IMR-90 (cell line): ENCODE measurements around the gene FOXO6. TPM values are rescaled to one million over a fixed set of nuclear protein-coding genes. Genes with fewer than 3 reads are reported as not detected.

Source experiments
- ATAC-seq: fragments of 200-7000 bp; cut with Tn5 transposase; 2 replicates; pipeline ENCODE4 v1.9.1; 2020; ENCODE audit warnings: low read depth, mild to moderate bottlenecking, moderate library complexity
- BruUV-seq: library from RNA; stranded (reverse); fragments of 400-500 nt; replicated peaks from 2 replicates; lab custom pipeline; 2021; lab: Mats Ljungman, UMichigan
- CTCF ChIA-PET: fragments of 300-600 bp; formaldehyde crosslinking; extraction: SDS; loops from one replicate; lab custom pipeline; 2021; ENCODE audit warnings: antibody characterized with exemption; lab: Yijun Ruan, JAX
- POLR2A ChIA-PET: fragments of 300-600 bp; sonication (Branson Sonifier 250); formaldehyde crosslinking; loops from one replicate; lab custom pipeline; 2022; ENCODE audit warnings: antibody characterized with exemption; ENCODE audit not compliant: unreplicated experiment; lab: Charles Lee
- DNase-seq: peaks from one replicate; pipeline ENCODE4 v3.0.0; 2013
- H2AFZ ChIP-seq: replicated peaks from 2 replicates; pipeline ENCODE3; 2013; ENCODE audit warnings: low read length, mild to moderate bottlenecking; ENCODE audit not compliant: poor library complexity
- H2AK5ac ChIP-seq: 2 replicates; pipeline ENCODE4 v1.6.1; 2013; ENCODE audit warnings: low read depth, low read length, inconsistent platforms
- H2AK9ac ChIP-seq: replicated peaks from 2 replicates; pipeline ENCODE3; 2013; ENCODE audit warnings: mild to moderate bottlenecking, low read depth, low read length, moderate library complexity; ENCODE audit not compliant: poor library complexity
- H2BK120ac ChIP-seq: 2 replicates; pipeline ENCODE4 v1.6.1; 2013; ENCODE audit warnings: low read depth, low read length, inconsistent platforms
- H2BK15ac ChIP-seq: 3 replicates; pipeline ENCODE4 v1.6.1; 2013; ENCODE audit warnings: low read depth, low read length, inconsistent platforms
- H2BK20ac ChIP-seq: 2 replicates; pipeline ENCODE4 v1.6.1; 2013; ENCODE audit warnings: low read depth, mild to moderate bottlenecking, inconsistent platforms, low read length, moderate library complexity
- H2BK5ac ChIP-seq: 2 replicates; pipeline ENCODE4 v1.6.1; 2013; ENCODE audit warnings: mild to moderate bottlenecking, low read depth, low read length, inconsistent platforms; ENCODE audit not compliant: poor library complexity, severe bottlenecking
- H3K14ac ChIP-seq: replicated peaks from 2 replicates; pipeline ENCODE4 v1.6.1; 2013; ENCODE audit warnings: low read depth, low read length, inconsistent platforms
- H3K18ac ChIP-seq: 2 replicates; pipeline ENCODE4 v1.6.1; 2013; ENCODE audit warnings: low read depth, low read length, control low read depth
- H3K23ac ChIP-seq: 2 replicates; pipeline ENCODE4 v1.6.1; 2013; ENCODE audit warnings: low read depth, low read length, inconsistent platforms
- H3K27ac ChIP-seq: 2 replicates; pipeline ENCODE4 v1.5.1; 2013; ENCODE audit warnings: mild to moderate bottlenecking, control low read depth, low read length; ENCODE audit not compliant: insufficient read depth
- H3K27me3 ChIP-seq: 2 replicates; pipeline ENCODE4 v1.6.1; 2013; ENCODE audit warnings: low read length; ENCODE audit not compliant: control insufficient read depth, insufficient read depth
- H3K36me3 ChIP-seq: 2 replicates; pipeline ENCODE4 v1.6.1; 2013; ENCODE audit warnings: low read length, mixed read lengths; ENCODE audit not compliant: control insufficient read depth, insufficient read depth
- H3K4ac ChIP-seq: 2 replicates; pipeline ENCODE4 v1.6.1; 2013; ENCODE audit warnings: low read depth, low read length, inconsistent platforms
- H3K4me1 ChIP-seq: 2 replicates; pipeline ENCODE4 v1.6.1; 2013; ENCODE audit warnings: low read length, mixed read lengths; ENCODE audit not compliant: control insufficient read depth, insufficient read depth
- H3K4me2 ChIP-seq: 2 replicates; pipeline ENCODE4 v1.6.1; 2013; ENCODE audit warnings: low read depth, mild to moderate bottlenecking, control low read depth, low read length, moderate library complexity
- H3K4me3 ChIP-seq: 2 replicates; pipeline ENCODE4 v1.5.1; 2013; ENCODE audit warnings: low read depth, mild to moderate bottlenecking, control low read depth, low read length, moderate library complexity; ENCODE audit not compliant: insufficient read depth
- H3K56ac ChIP-seq: 2 replicates; pipeline ENCODE4 v1.6.1; 2013; ENCODE audit warnings: low read length, inconsistent platforms; ENCODE audit not compliant: insufficient read depth; ENCODE audit errors: extremely low read depth
- H3K79me1 ChIP-seq, 2 experiments: 2 replicates each; pipeline ENCODE4 v1.6.1; 2013; ENCODE audit warnings: low read length in 2 of 2, inconsistent platforms in 1 of 2, low read depth in 1 of 2
- H3K9ac ChIP-seq: 2 replicates; pipeline ENCODE4 v1.6.1; 2013; ENCODE audit warnings: low read depth, low read length, control low read depth
- H3K9me1 ChIP-seq: 2 replicates; pipeline ENCODE4 v1.6.1; 2013; ENCODE audit warnings: low read length, inconsistent platforms; ENCODE audit not compliant: insufficient read depth
- H3K9me3 ChIP-seq: 2 replicates; pipeline ENCODE4 v1.6.1; 2013; ENCODE audit warnings: low read length; ENCODE audit not compliant: control insufficient read depth, insufficient read depth
- H4K20me1 ChIP-seq: 2 replicates; pipeline ENCODE4 v1.6.1; 2013; ENCODE audit warnings: low read length, inconsistent platforms; ENCODE audit not compliant: insufficient read depth
- H4K5ac ChIP-seq: 2 replicates; pipeline ENCODE4 v1.6.1; 2013; ENCODE audit warnings: mild to moderate bottlenecking, low read depth, low read length, control low read depth
- H4K8ac ChIP-seq, 2 experiments: 2 replicates each; pipeline ENCODE4 v1.6.1; 2013; ENCODE audit warnings: low read depth in 2 of 2, low read length in 2 of 2, control low read depth in 1 of 2, inconsistent platforms in 1 of 2
- H4K91ac ChIP-seq: 2 replicates; pipeline ENCODE4 v1.6.1; 2013; ENCODE audit warnings: low read depth, low read length, inconsistent platforms; ENCODE audit not compliant: insufficient read depth
- RAD21 ChIP-seq: IDR thresholded peaks from 2 replicates; pipeline ENCODE4 v1.6.1; 2012; ENCODE audit warnings: low read length, improper control_type of control experiment
- WGBS, 2 experiments: methylation state at CpG; one replicate each; pipeline versions ENCODE4 v1.1.5 to v1.1.7; 2013; ENCODE audit warnings: missing lambda C conversion rate in 2 of 2; ENCODE audit not compliant: insufficient read length in 1 of 2; ENCODE audit errors: extremely low coverage in 2 of 2; 5-methylcytosine and 5-hydroxymethylcytosine counted together
- dilution Hi-C: fragments of 300-500 bp; cut with HindIII; formaldehyde crosslinking; loops from one replicate; pipeline ENCODE4 v1.14.3; 2018; ENCODE audit warnings: low sequenced_read_pairs; ENCODE audit not compliant: unreplicated experiment
- in situ Hi-C: fragments of 300-500 bp; cut with MboI; formaldehyde crosslinking; loops from 3 replicates; pipeline ENCODE4 v1.14.3; 2019; ENCODE audit warnings: low sequenced_read_pairs, inconsistent platforms, mixed read lengths
- intact Hi-C: fragments of 100-400 bp; cut with micrococcal nuclease; formaldehyde crosslinking; loops from 2 replicates; pipeline ENCODE4 v1.10.0; 2022
- polyA plus RNA-seq, 3 experiments: library from polyadenylated mRNA; depleted of rRNA; stranded (reverse); fragments of >200 nt; gene quantifications; 2 replicates each; pipeline ENCODE4 v1.2.3, GENCODE V29; 2012; ENCODE audit warnings: low replicate concordance in 1 of 3
- total RNA-seq: library from RNA; depleted of rRNA; stranded (reverse); fragments of >200 nt; gene quantifications from 2 replicates; pipeline ENCODE4 v1.2.3, GENCODE V29; 2012

FOXO6 gene
- total and polyA plus RNA-seq, 2 of the 4 experiments (the other 2 are of a cell fraction): not detected

- H3K56ac ChIP-seq: no peak overlapping the region
- H3K4ac ChIP-seq: no peak overlapping the region
- H3K4me1 ChIP-seq: peaks cover 8% of the 10 kb centered on the region
- no peaks in the 10 kb centered on the region for H3K9me3 ChIP-seq
- H4K91ac ChIP-seq: no peak overlapping the region
- no peak overlapping the region for H4K5ac ChIP-seq
- no peak overlapping the region for H3K4me3 ChIP-seq
- no peaks in the 10 kb centered on the region for H3K36me3 ChIP-seq
- no peak overlapping the region for H3K9ac ChIP-seq
- intact Hi-C loops (loop anchor here (5.0 kb wide), 1 partner anchor 408 kb away; the partner anchor contains the start of gene SLFNL1), dilution Hi-C loops (no loop called here), in situ Hi-C loops (no loop called here)
- no peak overlapping the region for H3K27ac ChIP-seq
- no peak overlapping the region for H2BK20ac ChIP-seq
- no peak overlapping the region for H2BK120ac ChIP-seq
- no peak for TF ChIP-seq RAD21
- no peak for ATAC-seq
- H3K14ac ChIP-seq: no peak overlapping the region
- ChIA-PET CTCF (no interaction called here), POLR2A (no interaction called here)
- H3K9me1 ChIP-seq: peaks cover 3% of the 10 kb centered on the region; the same call in 1 of the 2 replicates
- 83% methylated on average over 1 of the region's 4 CpGs; no CpG with 5 or more reads in 1 of the 2 experiments for WGBS, 2 experiments
- H4K20me1 ChIP-seq: no peaks in the 10 kb centered on the region
- H3K27me3 ChIP-seq: peaks cover 18% of the 10 kb centered on the region
- H2BK15ac ChIP-seq: no peak overlapping the region
- H3K18ac ChIP-seq: no peak overlapping the region
- no peak overlapping the region for H2AK9ac ChIP-seq
- no peak overlapping the region for H2AK5ac ChIP-seq
- DNase-seq: no peak
- no TSS peak for BruUV-seq
- H3K4me2 ChIP-seq: no peak overlapping the region
- H2AFZ ChIP-seq: no peak overlapping the region
- H2BK5ac ChIP-seq: no peak overlapping the region
- H3K23ac ChIP-seq: no peak overlapping the region
- no peaks in the 10 kb centered on the region for H3K79me1 ChIP-seq
- H4K8ac ChIP-seq: no peak overlapping the region
These were observed 69.3 kb downstream of the FOXO6 start for GRCh38 chr1:41430582-41430981.
